Liver (tissue), 9 donors: ENCODE measurements around the gene CD52. TPM values are rescaled to one million over a fixed set of nuclear protein-coding genes. Genes with fewer than 3 reads are reported as not detected.
"Not testable (repeated sequence)": the region's sequence is repeated elsewhere in the genome, so short reads cannot be mapped to it uniquely, and the experiment has no call there.

Experiments used
- DNase-seq: peaks from one replicate; pipeline ENCODE4 v3.0.0-alpha.2; 2017; ENCODE audit warnings: low spot score
- H3K27ac ChIP-seq, 2 donors: one replicate each; pipeline ENCODE4 v1.7.0; 2013; ENCODE audit warnings: inconsistent platforms in 2 of 2, low read length in 2 of 2, control low read depth in 1 of 2, low read depth in 1 of 2, mild to moderate bottlenecking in 1 of 2
- H3K27me3 ChIP-seq, 4 donors: one replicate each; pipeline versions ENCODE4 v1.6.1 to v1.7.0; 2013; ENCODE audit warnings: low read length in 3 of 4, inconsistent platforms in 1 of 4, mild to moderate bottlenecking in 1 of 4, moderate library complexity in 1 of 4; ENCODE audit not compliant: control insufficient read depth in 4 of 4, insufficient read depth in 4 of 4
- H3K36me3 ChIP-seq, 4 donors: one replicate each; pipeline versions ENCODE4 v1.6.1 to v1.7.0; 2013; ENCODE audit warnings: low read length in 3 of 4, mild to moderate bottlenecking in 3 of 4, low read depth in 1 of 4, moderate library complexity in 1 of 4; ENCODE audit not compliant: control insufficient read depth in 4 of 4, insufficient read depth in 3 of 4
- H3K4me1 ChIP-seq, 4 donors: one replicate each; pipeline versions ENCODE4 v1.6.1 to v1.7.0; 2013; ENCODE audit warnings: low read length in 3 of 4, mild to moderate bottlenecking in 3 of 4, moderate library complexity in 1 of 4; ENCODE audit not compliant: control insufficient read depth in 4 of 4, insufficient read depth in 4 of 4
- H3K4me3 ChIP-seq, 3 donors: one replicate each; pipeline versions ENCODE4 v1.6.1 to v1.7.0; 2013; ENCODE audit warnings: low read length in 3 of 3, control low read depth in 1 of 3, low read depth in 1 of 3, mild to moderate bottlenecking in 1 of 3
- H3K9ac ChIP-seq, 2 donors: one replicate each; pipeline ENCODE4 v1.7.0; 2013; ENCODE audit warnings: low read length in 2 of 2, mild to moderate bottlenecking in 2 of 2, moderate library complexity in 2 of 2, control low read depth in 1 of 2, low read depth in 1 of 2
- H3K9me3 ChIP-seq, 4 donors: one replicate each; pipeline versions ENCODE4 v1.6.1 to v1.7.0; 2013; ENCODE audit warnings: low read length in 3 of 4; ENCODE audit not compliant: control insufficient read depth in 4 of 4
- CTCF ChIP-seq: fragments of 150-350 bp; IDR thresholded peaks from 2 replicates; pipeline ENCODE4 v1.5.1; 2017; ENCODE audit warnings: improper control_type of control experiment, low read depth, low read length; ENCODE audit not compliant: missing input control
- EGR1 ChIP-seq, 2 donors: IDR thresholded peaks; 2 replicates each; pipeline ENCODE4 v1.6.1; 2016 to 2018; ENCODE audit warnings: antibody characterized with exemption in 2 of 2, low read depth in 2 of 2
- GABPA ChIP-seq, 2 donors: IDR thresholded peaks in 1 of 2; conservative IDR thresholded peaks in 1 of 2; 2 replicates each; pipeline ENCODE4 v1.6.1; 2016; ENCODE audit warnings: antibody characterized with exemption in 2 of 2, mild to moderate bottlenecking in 1 of 2, moderate library complexity in 1 of 2
- HNF4A ChIP-seq, 2 donors: conservative IDR thresholded peaks; 2 replicates each; pipeline ENCODE4 v1.6.1; 2016; ENCODE audit warnings: antibody characterized with exemption in 2 of 2, mild to moderate bottlenecking in 2 of 2
- HNF4G ChIP-seq: IDR thresholded peaks from 2 replicates; pipeline ENCODE4 v1.6.1; 2016; ENCODE audit warnings: antibody characterized with exemption
- JUND ChIP-seq, 2 donors: IDR thresholded peaks; 2 replicates each; pipeline ENCODE4 v1.6.1; 2016; ENCODE audit warnings: antibody characterized with exemption in 2 of 2
- MAX ChIP-seq: IDR thresholded peaks from 2 replicates; pipeline ENCODE4 v1.6.1; 2016; ENCODE audit warnings: antibody characterized with exemption
- NR2F2 ChIP-seq: IDR thresholded peaks from 2 replicates; pipeline ENCODE4 v1.6.1; 2016; ENCODE audit warnings: antibody characterized with exemption
- REST ChIP-seq: IDR thresholded peaks from 2 replicates; pipeline ENCODE4 v1.6.1; 2016; ENCODE audit warnings: antibody characterized with exemption, mild to moderate bottlenecking
- RXRA ChIP-seq, 2 donors: IDR thresholded peaks; 2 replicates each; pipeline ENCODE4 v1.6.1; 2017 to 2018; ENCODE audit warnings: antibody characterized with exemption in 2 of 2, mild to moderate bottlenecking in 1 of 2
- SP1 ChIP-seq: IDR thresholded peaks from 2 replicates; pipeline ENCODE4 v1.6.1; 2018; ENCODE audit warnings: antibody characterized with exemption, mild to moderate bottlenecking
- TAF1 ChIP-seq: conservative IDR thresholded peaks from 2 replicates; pipeline ENCODE4 v1.6.1; 2016; ENCODE audit warnings: antibody characterized with exemption, mild to moderate bottlenecking
- YY1 ChIP-seq: IDR thresholded peaks from 2 replicates; pipeline ENCODE4 v1.6.1; 2016; ENCODE audit warnings: antibody characterized with exemption, mild to moderate bottlenecking
- ZBTB33 ChIP-seq: IDR thresholded peaks from 2 replicates; pipeline ENCODE4 v1.6.1; 2016; ENCODE audit warnings: antibody characterized with exemption
- WGBS: extraction: QIAGEN DNeasy Blood & Tissue Kit; methylation state at CpG from one replicate; pipeline ENCODE4 v1.1.7; 2013; 5-methylcytosine and 5-hydroxymethylcytosine counted together
- polyA plus RNA-seq, 2 donors: library from polyadenylated mRNA; stranded (reverse) in 1 of 2; unstranded in 1 of 2; fragments of 200-250 nt in 1 of 2; fragments of >200 nt in 1 of 2; fragmentation: Nextera tagmentation in 1 of 2; extraction: Ambion mirVana in 1 of 2; gene quantifications; one replicate each; pipeline versions ENCODE4 v1.2.1 to v1.2.3, GENCODE V29; 2013 to 2015
- total RNA-seq, 2 donors: library from RNA; depleted of rRNA; stranded (reverse); fragments of >200 nt; gene quantifications; one replicate each; pipeline ENCODE4 v1.2.3, GENCODE V29; 2014
- donor health status: healthy.
- donor health status: healthy.
- donor health status: healthy.
- donor health status: healthy.
- donor health status: healthy.

The CD52 gene
- total and polyA plus RNA-seq, 4 donors, result 1.7 to 16.4 (median 8.9) TPM

- no peak for TF ChIP-seq REST
Observed at GRCh38 chr1:26290882-26291261, 26.9 kb upstream of the CD52 start (continued).

GRCh38 chr1:26291433-26291832, 26.3 kb upstream of the CD52 start:
- H3K9ac ChIP-seq, result no peak overlapping the region
- TF ChIP-seq NR2F2 (no peak), ZBTB33 (no peak), GABPA (IDR thresholded peaks at IDR 0.05 in 1 of 2, conservative IDR thresholded peaks at IDR 0.05 in 1 of 2) (no peak), EGR1 (IDR thresholded peaks at IDR 0.05; ENCODE audit: low read depth in 2 of 2) (no peak), HNF4A (conservative IDR thresholded peaks at IDR 0.05) (no peak), RXRA (IDR thresholded peaks at IDR 0.05) (no peak), SP1 (no peak), HNF4G (no peak), CTCF (no peak), JUND (IDR thresholded peaks at IDR 0.05) (no peak), YY1 (no peak), TAF1 (no peak)
- whole genome bisulfite sequencing, result 97% methylated on average over 3 of the region's 3 CpGs
- no peaks in the 10 kb centered on the region for H3K36me3 ChIP-seq
- peaks cover 0 to 3% (median 0%) of the 10 kb centered on the region in 4 donors for H3K4me1 ChIP-seq
- H3K27ac ChIP-seq, result no peak overlapping the region
- no peaks in the 10 kb centered on the region for H3K27me3 ChIP-seq
- no peaks in the 10 kb centered on the region for H3K9me3 ChIP-seq
- DNase-seq, result no peak
- no peak overlapping the region for H3K4me3 ChIP-seq

- Histone ChIP-seq H3K4me1 (peaks cover 0 to 3% (median 0%) of the 10 kb centered on the region in 4 donors), H3K36me3 (no peaks in the 10 kb centered on the region), H3K27ac (no peak overlapping the region)
Observed at GRCh38 chr1:26291939-26292338, 25.8 kb upstream of the CD52 start.

GRCh38 chr1:26292735-26293134, 25.0 kb upstream of the CD52 start:
- H3K36me3 ChIP-seq, H3K27me3 ChIP-seq, H3K9ac ChIP-seq, H3K27ac ChIP-seq, H3K4me1 ChIP-seq, DNase-seq, H3K9me3 ChIP-seq, H3K4me3 ChIP-seq: not testable (repeated sequence)
- 87% methylated on average over 5 of the region's 5 CpGs for WGBS

More at GRCh38 chr1:26291939-26292338, 25.8 kb upstream of the CD52 start:
- Histone ChIP-seq H3K4me3 (no peak overlapping the region), H3K9ac (no peak overlapping the region), H3K27me3 (no peaks in the 10 kb centered on the region), H3K9me3 (no peaks in the 10 kb centered on the region)
- DNase-seq, result no peak
- WGBS, result 94% methylated on average over 4 of the region's 4 CpGs
- TF ChIP-seq YY1 (no peak), MAX (no peak), EGR1 (IDR thresholded peaks at IDR 0.05; ENCODE audit: low read depth in 2 of 2) (no peak), SP1 (no peak), GABPA (IDR thresholded peaks at IDR 0.05 in 1 of 2, conservative IDR thresholded peaks at IDR 0.05 in 1 of 2) (no peak)
